NOMO-1 treated with DMSO at 0.1 percent for 48 hours (cell line): Measurements from ENCODE around the gene ADIPOR2.
"Not testable (repeated sequence)": the region's sequence is repeated elsewhere in the genome, so short reads cannot be mapped to it uniquely, and the experiment has no call there.

ENCODE experiments used
- DNase-seq: peaks from one replicate; lab custom pipeline; 2025; ENCODE audit not compliant: unreplicated experiment; lab: John Stamatoyannopoulos, UW

Gene ADIPOR2

GRCh38 chr12:1702713-1703112 lies 11.8 kb downstream of the ADIPOR2 start:
- no peak for DNase-seq

GRCh38 chr12:1703771-1704722 lies 13.2 kb downstream of the ADIPOR2 start:
- peak; percentile 15 for DNase-seq

- no peak for DNase-seq
Measured at GRCh38 chr12:1705774-1706631, 15.1 kb downstream of the ADIPOR2 start.

- no peak for DNase-seq
Measured at GRCh38 chr12:1706632-1706980, 15.7 kb downstream of the ADIPOR2 start.

GRCh38 chr12:1707051-1707450 lies 16.2 kb downstream of the ADIPOR2 start:
- DNase-seq: no peak

- not testable (repeated sequence) for DNase-seq
Measured at GRCh38 chr12:1709968-1710367, 19.1 kb downstream of the ADIPOR2 start.

GRCh38 chr12:1710870-1711269 lies 20.0 kb downstream of the ADIPOR2 start:
- DNase-seq: not testable (repeated sequence)

- not testable (repeated sequence) for DNase-seq
Measured at GRCh38 chr12:1711536-1712211, 20.8 kb downstream of the ADIPOR2 start.

- DNase-seq: not testable (repeated sequence)
Measured at GRCh38 chr12:1712305-1712704, 21.4 kb downstream of the ADIPOR2 start.

GRCh38 chr12:1712852-1713251 lies 22.0 kb downstream of the ADIPOR2 start:
- not testable (repeated sequence) for DNase-seq

GRCh38 chr12:1713783-1714348 lies 23.0 kb downstream of the ADIPOR2 start:
- DNase-seq: not testable (repeated sequence)

- not testable (repeated sequence) for DNase-seq
Measured at GRCh38 chr12:1715459-1715858, 24.6 kb downstream of the ADIPOR2 start.

- no peak for DNase-seq
Measured at GRCh38 chr12:1716215-1716862, 25.5 kb downstream of the ADIPOR2 start.

GRCh38 chr12:1716911-1717310 lies 26.0 kb downstream of the ADIPOR2 start:
- no peak for DNase-seq

- no peak for DNase-seq
Measured at GRCh38 chr12:1719139-1719538, 28.3 kb downstream of the ADIPOR2 start.

GRCh38 chr12:1720494-1720893 lies 29.6 kb downstream of the ADIPOR2 start:
- DNase-seq: no peak

GRCh38 chr12:1723721-1724120 lies 32.9 kb downstream of the ADIPOR2 start:
- no peak for DNase-seq

- DNase-seq: no peak
Measured at GRCh38 chr12:1724250-1724649, 33.4 kb downstream of the ADIPOR2 start.

- no peak for DNase-seq
Measured at GRCh38 chr12:1726753-1727152, 35.9 kb downstream of the ADIPOR2 start.

GRCh38 chr12:1728824-1729223 lies 38.0 kb downstream of the ADIPOR2 start:
- no peak for DNase-seq
